GM21423 (cell line): ENCODE measurements around the gene PSG6.
"Not testable (repeated sequence)": the region's sequence is repeated elsewhere in the genome, so short reads cannot be mapped to it uniquely, and the experiment has no call there.

Experiments used
- ATAC-seq: cut with Tn5 transposase; IDR thresholded peaks from one replicate; pipeline ENCODE4 v1.9.1; 2021; ENCODE audit warnings: mild to moderate bottlenecking, moderate library complexity; ENCODE audit not compliant: unreplicated experiment

Gene PSG6

GRCh38 chr19:42917634-42918033 is at the start of gene PSG6:
PSG6 (minus strand) TSS chr19:42917894; CDS start chr19:42917792, 102 bp downstream.
- ATAC-seq: not testable (repeated sequence)

- ATAC-seq: no peak
Measured at GRCh38 chr19:42965176-42965575, 47.5 kb upstream of the PSG6 start.

DNA sequence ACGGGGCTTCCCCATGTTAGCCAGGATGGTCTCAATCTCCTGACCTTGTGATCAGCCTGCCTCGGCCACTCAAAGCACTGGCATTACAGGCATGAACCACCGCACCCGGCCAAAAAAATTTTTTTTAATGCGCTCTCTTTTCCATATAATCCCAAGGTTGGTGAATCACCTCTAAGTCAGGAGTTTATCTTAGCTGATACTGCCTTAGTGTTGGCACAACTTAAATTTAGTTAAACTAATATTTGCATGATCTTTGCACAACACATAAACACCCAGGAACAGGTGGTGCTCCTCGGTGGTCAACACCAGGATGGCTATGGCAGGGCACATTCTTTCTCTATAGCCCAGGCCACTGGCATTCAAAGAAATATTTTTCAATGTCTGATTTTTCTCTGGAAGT is 43.4 kb upstream of the PSG6 start:
- ATAC-seq: no peak

DNA sequence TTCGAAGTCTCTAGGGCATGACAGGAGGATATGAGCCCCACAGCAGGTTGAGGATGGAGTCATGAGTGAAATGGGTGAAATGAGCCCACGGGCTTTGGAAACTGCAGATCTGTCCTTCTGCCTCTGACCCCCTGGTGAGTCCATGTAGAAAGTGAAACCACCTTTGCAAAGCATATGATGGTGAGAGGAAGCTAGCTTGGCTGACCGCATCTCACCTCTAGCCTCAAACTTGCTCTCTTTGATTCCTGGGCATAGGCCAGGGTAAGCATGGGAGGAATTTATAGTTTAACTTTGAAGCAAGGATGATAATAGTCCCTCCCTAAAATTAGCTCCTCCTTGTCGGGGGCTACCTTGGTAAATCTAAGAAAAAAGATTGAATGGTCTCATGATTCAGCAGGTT is 34.4 kb upstream of the PSG6 start:
- ATAC-seq: not testable (repeated sequence)

DNA sequence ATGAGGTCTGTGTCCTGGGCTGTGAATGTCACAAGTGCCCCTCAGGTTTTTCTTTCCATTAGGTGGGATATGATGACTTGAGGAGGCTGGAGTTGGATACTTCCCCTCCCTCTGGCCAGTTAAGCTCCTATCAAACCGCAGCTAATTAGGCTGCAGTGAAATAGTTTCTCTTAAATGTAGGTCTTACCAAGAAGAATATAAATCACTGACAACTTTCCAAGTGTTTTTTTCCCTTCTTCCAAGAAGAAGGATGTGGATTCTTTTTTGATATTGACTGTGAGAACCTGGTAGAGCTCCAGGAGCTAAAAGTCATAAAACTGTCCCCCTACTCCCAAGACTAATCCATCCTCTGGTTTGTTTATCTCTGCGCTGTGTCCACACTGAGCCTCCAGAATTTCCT is 33.8 kb upstream of the PSG6 start:
- not testable (repeated sequence) for ATAC-seq

DNA sequence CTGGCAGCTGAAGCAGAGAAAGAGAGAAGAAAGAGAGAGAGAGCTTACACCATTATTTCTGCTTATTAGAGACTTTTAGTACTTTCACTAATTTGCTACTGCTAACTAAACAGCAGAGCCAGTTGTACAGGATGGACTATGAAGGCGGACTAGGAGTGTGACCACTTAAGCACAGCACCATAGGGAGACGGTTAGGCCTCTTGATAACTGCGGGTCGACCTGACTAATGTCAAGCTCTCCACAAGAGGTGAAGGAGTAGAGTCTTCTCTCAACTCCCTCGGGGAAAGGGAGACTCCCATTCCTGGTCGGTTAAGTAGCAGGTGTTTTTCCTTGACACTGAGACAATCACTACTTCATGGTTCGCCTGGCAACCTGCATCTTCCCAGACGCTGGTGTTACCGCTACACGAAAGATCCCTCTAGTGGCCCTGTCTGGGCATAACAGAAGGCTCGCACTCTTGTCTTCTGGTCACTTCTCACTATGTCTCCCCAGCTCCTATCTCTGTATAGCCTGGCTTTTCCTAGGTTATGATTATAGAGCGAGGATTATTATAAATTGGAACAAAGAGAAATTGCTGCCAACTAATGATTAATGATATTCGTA is 24.6 kb upstream of the PSG6 start:
- no peak for ATAC-seq

GRCh38 chr19:42937107-42937506 is 19.4 kb upstream of the PSG6 start, which contains the start of gene PSG7:
PSG7 (minus strand) TSS chr19:42937207; CDS start chr19:42937076, 131 bp downstream.
- ATAC-seq: not testable (repeated sequence)

DNA sequence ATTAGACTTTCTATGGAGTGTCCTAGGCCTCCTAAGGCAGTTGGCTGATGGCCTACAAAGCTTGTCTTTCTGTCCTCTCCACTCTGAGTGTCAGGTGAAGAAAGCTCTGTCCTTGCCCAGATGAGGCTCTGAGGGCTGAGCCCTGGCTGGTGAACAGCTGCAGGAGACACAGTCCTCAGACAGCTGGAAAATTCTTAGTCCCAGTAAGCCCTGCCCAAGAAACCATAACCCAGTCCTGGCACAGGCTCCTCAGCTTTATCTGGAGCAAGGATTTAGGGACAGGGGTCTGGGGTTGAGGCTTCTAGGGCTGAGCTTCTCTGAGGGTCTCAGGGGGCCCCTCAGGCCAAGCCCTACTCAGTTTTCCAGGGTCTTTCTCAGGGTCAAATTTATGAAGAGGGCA is 17.0 kb upstream of the PSG6 start:
- ATAC-seq: not testable (repeated sequence)

DNA sequence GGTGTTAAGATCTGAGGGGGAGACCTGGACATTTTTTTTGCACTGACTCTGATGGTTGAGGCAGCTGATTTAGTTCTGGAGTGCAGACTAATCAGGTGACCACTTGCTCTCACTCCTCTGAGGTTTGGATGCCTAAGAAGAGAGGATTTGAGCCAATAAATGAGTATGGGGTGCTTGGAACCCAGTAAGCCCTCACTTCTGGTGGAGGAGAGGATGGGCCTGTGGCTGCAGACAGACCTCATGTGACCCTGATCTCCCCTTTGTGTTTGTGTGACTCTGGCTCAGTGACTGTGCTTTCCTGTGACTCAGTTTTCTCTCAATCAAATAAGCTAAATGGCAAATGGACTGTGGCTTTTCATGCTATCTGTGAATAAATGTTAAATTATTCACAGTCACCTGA is 16.5 kb upstream of the PSG6 start:
- not testable (repeated sequence) for ATAC-seq

DNA sequence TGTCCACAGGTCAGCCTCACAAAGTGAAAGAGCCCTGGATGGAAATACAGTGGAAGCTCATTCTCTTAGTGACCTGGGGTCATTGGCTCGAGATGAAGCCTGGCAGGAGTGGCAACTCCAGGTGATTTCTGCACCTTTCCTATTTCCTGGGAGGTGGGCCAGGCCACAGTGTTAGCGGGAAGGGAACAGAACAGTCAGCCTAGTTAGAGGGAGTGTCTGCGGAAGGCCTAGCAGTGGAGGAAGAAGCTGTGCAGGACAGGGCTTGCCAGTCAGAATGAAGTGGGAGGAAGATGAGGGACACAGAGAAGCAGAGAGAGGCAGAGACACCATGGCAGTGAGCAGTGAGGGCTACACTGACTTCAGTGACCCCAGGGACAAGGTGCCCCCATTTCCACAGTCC is 15.7 kb upstream of the PSG6 start:
- not testable (repeated sequence) for ATAC-seq

GRCh38 chr19:42932485-42933101 is 14.9 kb upstream of the PSG6 start:
- not testable (repeated sequence) for ATAC-seq

- not testable (repeated sequence) for ATAC-seq
Measured at GRCh38 chr19:42930214-42930613, 12.5 kb upstream of the PSG6 start.

GRCh38 chr19:42928896-42929295 is 11.2 kb upstream of the PSG6 start:
- ATAC-seq: no peak

- ATAC-seq: no peak
Measured at GRCh38 chr19:42926781-42927180, 9.1 kb upstream of the PSG6 start.

- not testable (repeated sequence) for ATAC-seq
Measured at GRCh38 chr19:42923106-42923505, 5.4 kb upstream of the PSG6 start.

- not testable (repeated sequence) for ATAC-seq
Measured at GRCh38 chr19:42920971-42921370, 3.3 kb upstream of the PSG6 start.

DNA sequence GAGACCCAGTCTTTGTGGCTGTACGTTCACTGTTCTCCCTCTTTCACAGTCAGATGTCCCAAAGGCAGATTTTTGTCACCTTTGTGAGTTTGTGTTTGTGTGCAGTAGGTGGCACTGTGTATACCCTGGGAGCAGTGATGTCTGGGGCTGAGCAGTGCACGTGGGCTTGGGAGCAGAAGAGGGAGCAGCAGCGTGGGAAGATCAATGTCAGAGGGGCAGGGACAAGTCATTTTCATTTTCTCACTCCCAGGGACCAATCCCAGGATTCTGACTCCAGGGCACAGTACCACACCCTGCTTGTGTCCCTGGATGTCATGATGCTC is 2.0 kb upstream of the PSG6 start:
- no peak for ATAC-seq

DNA sequence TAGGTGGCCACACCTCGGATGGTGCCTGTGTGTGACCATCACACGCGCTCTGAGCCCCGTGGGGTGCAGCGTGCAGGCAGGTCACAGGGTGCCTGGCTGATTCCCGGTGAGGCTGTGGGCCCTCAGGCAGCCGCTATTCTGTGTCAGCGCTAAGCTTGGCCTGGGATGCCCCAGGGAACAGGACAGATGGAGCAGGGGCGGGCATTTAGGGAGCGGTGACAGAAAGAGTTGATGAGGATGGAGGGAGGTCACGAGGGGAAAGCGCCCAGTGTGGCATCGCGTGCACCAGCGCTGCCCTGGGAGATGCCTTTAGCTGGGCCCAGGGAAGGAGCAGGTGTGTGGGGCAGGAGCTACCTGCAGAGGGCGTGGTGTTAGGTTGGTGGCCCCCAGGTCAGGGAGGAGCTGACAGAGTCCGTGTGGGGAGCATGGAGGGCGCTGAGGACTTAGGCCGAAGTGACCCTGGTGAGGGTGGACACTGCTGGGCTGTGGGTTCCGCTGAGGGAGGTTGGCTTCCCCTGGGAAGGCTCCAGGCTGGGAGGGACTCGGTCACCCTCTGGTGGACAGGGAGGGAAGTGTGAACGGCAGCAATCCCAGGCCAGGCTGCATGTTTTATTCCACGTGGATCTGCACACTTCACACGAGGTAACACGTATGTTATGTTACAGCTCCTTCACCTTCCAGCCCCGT is 1.5 kb upstream of the PSG6 start:
- ATAC-seq: not testable (repeated sequence)

- not testable (repeated sequence) for ATAC-seq
Measured at GRCh38 chr19:42918377-42919069, 829 bp upstream of the PSG6 start.

- not testable (repeated sequence) for ATAC-seq
Measured at GRCh38 chr19:42916931-42917330, 763 bp downstream of the PSG6 start.

GRCh38 chr19:42913516-42913915 is 4.2 kb downstream of the PSG6 start:
- not testable (repeated sequence) for ATAC-seq
